Endothelial cell (in vitro differentiated cells): ENCODE data around the gene CBLN2. TPM values are rescaled to one million over a fixed set of nuclear protein-coding genes. Genes with fewer than 3 reads are reported as not detected.

Experiments used
- DNase-seq: peaks from one replicate; pipeline ENCODE4 v3.0.0; 2021; ENCODE audit warnings: low spot score
- H3K27ac Mint-ChIP-seq: one replicate; pipeline ENCODE4 v1.8.0; 2021; ENCODE audit warnings: mixed read lengths, inconsistent platforms; ENCODE audit not compliant: unreplicated experiment
- H3K27me3 Mint-ChIP-seq: one replicate; pipeline ENCODE4 v1.8.0; 2021; ENCODE audit warnings: mild to moderate bottlenecking, moderate library complexity, mixed read lengths, inconsistent platforms; ENCODE audit not compliant: unreplicated experiment
- H3K36me3 Mint-ChIP-seq: one replicate; pipeline ENCODE4 v1.8.0; 2021; ENCODE audit warnings: mild to moderate bottlenecking, low read depth, mixed read lengths, inconsistent platforms; ENCODE audit not compliant: unreplicated experiment
- H3K4me1 Mint-ChIP-seq: one replicate; pipeline ENCODE4 v1.8.0; 2021; ENCODE audit warnings: mild to moderate bottlenecking, mixed read lengths, inconsistent platforms; ENCODE audit not compliant: unreplicated experiment
- H3K4me3 Mint-ChIP-seq: one replicate; pipeline ENCODE4 v1.8.0; 2021; ENCODE audit warnings: mild to moderate bottlenecking, mixed read lengths, inconsistent platforms; ENCODE audit not compliant: unreplicated experiment
- H3K9me3 Mint-ChIP-seq: one replicate; pipeline ENCODE4 v1.8.0; 2021; ENCODE audit warnings: mixed read lengths, inconsistent platforms; ENCODE audit not compliant: unreplicated experiment
- total RNA-seq: library from RNA; stranded (reverse); fragmentation: NEBNext Ultra II Directional; extraction: Animal tissue kit (Norgen Biotek cat#: 25700); gene quantifications from one replicate; pipeline ENCODE4 v1.2.1, GENCODE V29; 2021; ENCODE audit not compliant: unreplicated experiment
- TF ChIP-seq, protein P1 (sequence below): fragments of 200-600 bp; sonication (generic); IDR thresholded peaks from one replicate; pipeline ENCODE4 v1.5.0; 2021; ENCODE audit warnings: antibody characterized with exemption; ENCODE audit not compliant: unreplicated experiment

The CBLN2 gene
- total RNA-seq, 1 donor from 2014 or later, result not detected

DNA sequence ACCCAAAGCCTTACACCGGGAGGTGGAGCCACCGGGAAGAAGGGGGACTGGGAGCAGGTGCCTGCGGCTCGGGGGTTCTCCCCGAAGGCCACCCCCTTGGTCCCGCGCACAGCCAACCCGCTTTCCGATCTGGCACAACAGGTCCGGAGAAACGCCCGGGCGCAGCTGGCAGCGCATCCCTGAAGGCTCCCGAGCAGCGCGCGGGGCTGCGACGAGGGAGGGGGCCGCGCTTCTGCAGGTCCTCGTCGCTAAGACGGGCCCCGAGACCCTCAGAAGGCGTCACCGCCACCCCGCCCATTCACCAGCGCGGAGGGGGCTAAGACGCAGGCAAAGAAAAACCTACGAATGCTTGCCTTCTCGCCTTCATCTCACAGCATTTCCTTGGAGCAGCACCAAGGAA lies 1.8 kb downstream of the CBLN2 start:
- DNase-seq, result no peak
- Mint-ChIP-seq H3K36me3 (peaks cover 14% of the 10 kb centered on the region), H3K4me1 (no peaks in the 10 kb centered on the region), H3K9me3 (peaks cover 12% of the 10 kb centered on the region), H3K4me3 (no peak overlapping the region), H3K27me3 (peaks cover 9% of the 10 kb centered on the region), H3K27ac (no peak overlapping the region)
- TF ChIP-seq, protein P1, sequence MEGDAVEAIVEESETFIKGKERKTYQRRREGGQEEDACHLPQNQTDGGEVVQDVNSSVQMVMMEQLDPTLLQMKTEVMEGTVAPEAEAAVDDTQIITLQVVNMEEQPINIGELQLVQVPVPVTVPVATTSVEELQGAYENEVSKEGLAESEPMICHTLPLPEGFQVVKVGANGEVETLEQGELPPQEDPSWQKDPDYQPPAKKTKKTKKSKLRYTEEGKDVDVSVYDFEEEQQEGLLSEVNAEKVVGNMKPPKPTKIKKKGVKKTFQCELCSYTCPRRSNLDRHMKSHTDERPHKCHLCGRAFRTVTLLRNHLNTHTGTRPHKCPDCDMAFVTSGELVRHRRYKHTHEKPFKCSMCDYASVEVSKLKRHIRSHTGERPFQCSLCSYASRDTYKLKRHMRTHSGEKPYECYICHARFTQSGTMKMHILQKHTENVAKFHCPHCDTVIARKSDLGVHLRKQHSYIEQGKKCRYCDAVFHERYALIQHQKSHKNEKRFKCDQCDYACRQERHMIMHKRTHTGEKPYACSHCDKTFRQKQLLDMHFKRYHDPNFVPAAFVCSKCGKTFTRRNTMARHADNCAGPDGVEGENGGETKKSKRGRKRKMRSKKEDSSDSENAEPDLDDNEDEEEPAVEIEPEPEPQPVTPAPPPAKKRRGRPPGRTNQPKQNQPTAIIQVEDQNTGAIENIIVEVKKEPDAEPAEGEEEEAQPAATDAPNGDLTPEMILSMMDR, result no peak

DNA sequence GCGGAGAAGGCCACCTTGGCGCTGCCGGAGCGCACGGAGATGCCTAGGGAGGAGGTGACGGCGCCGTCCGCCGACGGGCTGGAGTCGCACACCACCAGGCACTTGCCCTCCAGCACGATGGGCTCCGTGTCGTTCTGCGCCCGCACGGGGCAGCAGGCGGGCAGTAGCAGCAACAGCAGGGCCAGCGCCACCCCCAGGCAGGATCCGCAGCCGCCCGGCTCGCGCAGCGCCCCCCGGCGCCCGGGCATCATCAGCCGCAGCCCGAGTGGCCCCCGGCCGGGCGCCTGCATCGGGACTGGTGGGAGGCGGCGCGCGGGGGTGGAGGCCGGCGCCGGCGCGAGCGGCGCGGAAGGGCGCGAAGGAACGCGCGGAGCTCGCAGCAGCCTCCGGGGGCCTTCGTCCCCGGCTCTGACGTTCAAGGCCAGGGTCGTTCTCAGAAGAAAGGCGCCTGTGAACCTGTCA lies 2.2 kb downstream of the CBLN2 start:
- no peaks in the 10 kb centered on the region for H3K4me1 Mint-ChIP-seq
- peaks cover 14% of the 10 kb centered on the region for H3K36me3 Mint-ChIP-seq
- H3K27me3 Mint-ChIP-seq, result peaks cover 9% of the 10 kb centered on the region
- no peak overlapping the region for H3K27ac Mint-ChIP-seq
- H3K4me3 Mint-ChIP-seq, result no peak overlapping the region
- TF ChIP-seq, protein P1, result no peak
- peaks cover 12% of the 10 kb centered on the region for H3K9me3 Mint-ChIP-seq
- DNase-seq, result no peak

DNA sequence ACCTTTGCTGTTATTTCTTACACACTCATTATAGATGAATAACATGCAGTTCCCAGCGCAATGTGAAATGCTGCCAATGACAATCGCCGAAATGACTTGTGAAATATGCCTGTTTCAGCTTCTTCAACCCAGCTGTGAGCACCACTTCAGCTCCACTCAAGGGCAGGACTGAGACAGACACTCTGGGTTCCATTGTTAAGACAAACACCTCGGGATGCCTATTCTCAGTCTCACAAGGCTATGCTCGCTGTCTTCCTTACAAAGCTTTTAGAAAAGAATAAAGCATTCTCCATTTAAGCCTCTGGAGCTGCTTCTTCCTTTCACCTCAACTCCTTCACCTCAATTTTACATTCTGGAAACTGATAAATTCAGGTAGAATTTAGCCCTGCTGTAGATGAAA lies 4.2 kb downstream of the CBLN2 start:
- Mint-ChIP-seq H3K9me3 (peaks cover 12% of the 10 kb centered on the region), H3K27me3 (peaks cover 9% of the 10 kb centered on the region), H3K4me1 (no peaks in the 10 kb centered on the region), H3K27ac (no peak overlapping the region), H3K36me3 (peaks cover 14% of the 10 kb centered on the region), H3K4me3 (no peak overlapping the region)
- DNase-seq, result no peak
- TF ChIP-seq, protein P1, result no peak

DNA sequence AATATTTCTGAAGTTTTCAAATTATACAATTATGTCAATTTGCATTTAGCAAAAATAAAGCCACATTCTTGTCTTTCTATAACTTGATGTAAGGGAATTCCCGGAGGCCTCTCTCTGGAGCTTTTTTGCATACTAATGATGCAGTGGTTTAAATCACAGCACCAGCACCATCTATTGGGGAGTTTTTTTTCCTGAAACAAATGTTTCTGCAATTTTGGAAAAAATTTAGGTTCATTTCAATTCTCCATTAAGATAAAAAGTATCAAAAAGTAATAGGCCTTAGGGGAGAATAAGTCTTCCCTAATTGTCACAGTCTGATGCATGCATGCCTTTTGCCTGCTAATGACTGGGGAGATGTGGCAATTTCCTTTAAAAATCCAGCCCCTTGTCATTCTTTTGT lies 13.5 kb downstream of the CBLN2 start:
- Mint-ChIP-seq H3K9me3 (peaks cover 12% of the 10 kb centered on the region), H3K4me3 (no peak overlapping the region), H3K36me3 (no peaks in the 10 kb centered on the region), H3K4me1 (no peaks in the 10 kb centered on the region), H3K27me3 (no peaks in the 10 kb centered on the region), H3K27ac (no peak overlapping the region)
- TF ChIP-seq, protein P1, result no peak
- no peak for DNase-seq

DNA sequence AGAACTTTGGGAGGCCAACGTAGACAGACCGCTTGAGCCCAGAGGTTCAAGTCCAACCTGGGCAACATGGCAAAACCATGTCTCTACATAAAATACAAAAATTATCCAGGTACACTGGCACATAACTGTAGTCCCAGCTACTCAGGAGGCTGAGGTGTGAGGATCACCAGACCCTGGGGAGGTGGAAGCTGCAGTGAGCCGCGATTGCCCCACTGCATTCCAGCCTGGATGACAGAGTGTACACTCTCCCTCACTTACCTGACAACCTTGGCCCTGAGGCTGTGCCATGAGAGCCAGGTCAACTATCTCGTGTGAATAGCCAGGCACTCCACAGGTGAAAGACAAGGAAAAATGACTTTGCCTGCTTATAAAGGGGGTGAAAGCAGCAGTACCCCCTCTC lies 39.3 kb downstream of the CBLN2 start:
- H3K4me1 Mint-ChIP-seq, result no peaks in the 10 kb centered on the region
- no peak overlapping the region for H3K27ac Mint-ChIP-seq
- peaks cover 3% of the 10 kb centered on the region for H3K36me3 Mint-ChIP-seq
- TF ChIP-seq, protein P1, result no peak
- peaks cover 2% of the 10 kb centered on the region for H3K27me3 Mint-ChIP-seq
- H3K4me3 Mint-ChIP-seq, result no peak overlapping the region
- peaks cover 22% of the 10 kb centered on the region for H3K9me3 Mint-ChIP-seq
- DNase-seq, result no peak
